Thoracic aorta (tissue), 2 donors: ENCODE data around the gene ZNF586. TPM values are rescaled to one million over a fixed set of nuclear protein-coding genes. Genes with fewer than 3 reads are reported as not detected.

Experiments
- ATAC-seq: fragments of 150-250 bp; one replicate; pipeline ENCODE4 v1.8.0; 2017; ENCODE audit warnings: low read depth; ENCODE audit not compliant: insufficient number of reproducible peaks, low FRiP score
- DNase-seq: peaks from one replicate; pipeline ENCODE4 v3.0.0-alpha.2; 2020; ENCODE audit warnings: low spot score
- H3K27ac ChIP-seq, 2 donors: fragments of 200-600 bp; sonication (generic); 1 replicate in 1 of 2; 2 replicates in 1 of 2; pipeline ENCODE4 v1.5.1; 2016; ENCODE audit warnings: mild to moderate bottlenecking in 2 of 2, moderate library complexity in 2 of 2
- H3K27me3 ChIP-seq: fragments of 200-600 bp; sonication (generic); replicated peaks from 2 replicates; pipeline ENCODE4 v1.6.0; 2016; ENCODE audit warnings: mild to moderate bottlenecking; ENCODE audit not compliant: insufficient read depth
- H3K36me3 ChIP-seq: fragments of 200-600 bp; sonication (generic); one replicate; pipeline ENCODE4 v1.5.1; 2016
- H3K4me1 ChIP-seq, 2 donors: fragments of 200-600 bp; sonication (generic); 1 replicate in 1 of 2; 2 replicates in 1 of 2; pipeline versions ENCODE4 v1.5.1 to v1.6.0; 2016; ENCODE audit warnings: low read depth in 2 of 2, mild to moderate bottlenecking in 1 of 2; ENCODE audit not compliant: control insufficient read depth in 1 of 2
- H3K4me3 ChIP-seq: fragments of 200-600 bp; sonication (generic); 2 replicates; pipeline ENCODE4 v1.5.1; 2016; ENCODE audit warnings: mild to moderate bottlenecking
- H3K9me3 ChIP-seq: fragments of 200-600 bp; sonication (generic); 2 replicates; pipeline ENCODE4 v1.5.1; 2016
- CTCF ChIP-seq: fragments of 200-600 bp; sonication (generic); IDR thresholded peaks from one replicate; pipeline ENCODE4 v1.5.1; 2019; ENCODE audit warnings: antibody characterized with exemption
- total RNA-seq, 2 donors: library from RNA; depleted of rRNA; stranded (reverse); fragments of >200 nt; gene quantifications; one replicate each; pipeline versions ENCODE4 v1.1.0 to v1.2.3, GENCODE V29; 2016

ZNF586 gene
- total RNA-seq, 2 donors from 2014 or later: 8.7 to 15.4 TPM

GRCh38 chr19:57778336-57778735, 8.9 kb downstream of the ZNF586 start:
- Histone ChIP-seq H3K36me3 (peaks cover 63% of the 10 kb centered on the region), H3K9me3 (peaks cover 84% of the 10 kb centered on the region), H3K27me3 (no peaks in the 10 kb centered on the region), H3K27ac (no peak overlapping the region), H3K4me3 (no peak overlapping the region), H3K4me1 (no peaks in the 10 kb centered on the region)
- ATAC-seq (no peak), DNase-seq (no peak)
- no peak for TF ChIP-seq CTCF

GRCh38 chr19:57779220-57779845, 9.9 kb downstream of the ZNF586 start:
- H3K4me1 ChIP-seq: no peaks in the 10 kb centered on the region
- H3K36me3 ChIP-seq: peaks cover 71% of the 10 kb centered on the region
- H3K27me3 ChIP-seq: no peaks in the 10 kb centered on the region
- DNase-seq: no peak
- peaks cover 84% of the 10 kb centered on the region for H3K9me3 ChIP-seq
- no peak overlapping the region for H3K4me3 ChIP-seq
- no peak for TF ChIP-seq CTCF
- ATAC-seq: no peak
- H3K27ac ChIP-seq: no peak overlapping the region

GRCh38 chr19:57786286-57786685, 16.8 kb downstream of the ZNF586 start:
- Histone ChIP-seq H3K27me3 (no peaks in the 10 kb centered on the region), H3K36me3 (peaks cover 35% of the 10 kb centered on the region), H3K4me1 (no peaks in the 10 kb centered on the region), H3K9me3 (peaks cover 74% of the 10 kb centered on the region), H3K4me3 (no peak overlapping the region), H3K27ac (no peak overlapping the region)
- ATAC-seq (no peak), DNase-seq (no peak)
- no peak for TF ChIP-seq CTCF

GRCh38 chr19:57786906-57787305, 17.4 kb downstream of the ZNF586 start:
- TF ChIP-seq CTCF: no peak

GRCh38 chr19:57788114-57788692, 18.7 kb downstream of the ZNF586 start:
- H3K4me3 ChIP-seq: no peak overlapping the region
- DNase-seq (no peak), ATAC-seq (no peak)
- no peaks in the 10 kb centered on the region for H3K4me1 ChIP-seq
- H3K36me3 ChIP-seq: peaks cover 39% of the 10 kb centered on the region
- TF ChIP-seq CTCF: no peak
- no peaks in the 10 kb centered on the region for H3K27me3 ChIP-seq
- no peak overlapping the region for H3K27ac ChIP-seq
- H3K9me3 ChIP-seq: peaks cover 63% of the 10 kb centered on the region

More at GRCh38 chr19:57786906-57787305, 17.4 kb downstream of the ZNF586 start:
- no peak overlapping the region for H3K4me3 ChIP-seq
- peaks cover 38% of the 10 kb centered on the region for H3K36me3 ChIP-seq
- no peaks in the 10 kb centered on the region for H3K27me3 ChIP-seq
- no peaks in the 10 kb centered on the region for H3K4me1 ChIP-seq
- peaks cover 70% of the 10 kb centered on the region for H3K9me3 ChIP-seq
- ATAC-seq (no peak), DNase-seq (no peak)
- no peak overlapping the region for H3K27ac ChIP-seq
